HG02884 (cell line): ENCODE data around the gene MIB2.

Source experiments
- ATAC-seq: cut with Tn5 transposase; IDR thresholded peaks from one replicate; pipeline ENCODE4 v1.9.1; 2021; ENCODE audit warnings: mild to moderate bottlenecking, moderate library complexity; ENCODE audit not compliant: unreplicated experiment

The MIB2 gene

GRCh38 chr1:1598051-1598719 lies 17.1 kb upstream of the MIB2 start:
- no peak for ATAC-seq

- no peak for ATAC-seq
Measured at GRCh38 chr1:1598720-1599029, 16.6 kb upstream of the MIB2 start.

DNA sequence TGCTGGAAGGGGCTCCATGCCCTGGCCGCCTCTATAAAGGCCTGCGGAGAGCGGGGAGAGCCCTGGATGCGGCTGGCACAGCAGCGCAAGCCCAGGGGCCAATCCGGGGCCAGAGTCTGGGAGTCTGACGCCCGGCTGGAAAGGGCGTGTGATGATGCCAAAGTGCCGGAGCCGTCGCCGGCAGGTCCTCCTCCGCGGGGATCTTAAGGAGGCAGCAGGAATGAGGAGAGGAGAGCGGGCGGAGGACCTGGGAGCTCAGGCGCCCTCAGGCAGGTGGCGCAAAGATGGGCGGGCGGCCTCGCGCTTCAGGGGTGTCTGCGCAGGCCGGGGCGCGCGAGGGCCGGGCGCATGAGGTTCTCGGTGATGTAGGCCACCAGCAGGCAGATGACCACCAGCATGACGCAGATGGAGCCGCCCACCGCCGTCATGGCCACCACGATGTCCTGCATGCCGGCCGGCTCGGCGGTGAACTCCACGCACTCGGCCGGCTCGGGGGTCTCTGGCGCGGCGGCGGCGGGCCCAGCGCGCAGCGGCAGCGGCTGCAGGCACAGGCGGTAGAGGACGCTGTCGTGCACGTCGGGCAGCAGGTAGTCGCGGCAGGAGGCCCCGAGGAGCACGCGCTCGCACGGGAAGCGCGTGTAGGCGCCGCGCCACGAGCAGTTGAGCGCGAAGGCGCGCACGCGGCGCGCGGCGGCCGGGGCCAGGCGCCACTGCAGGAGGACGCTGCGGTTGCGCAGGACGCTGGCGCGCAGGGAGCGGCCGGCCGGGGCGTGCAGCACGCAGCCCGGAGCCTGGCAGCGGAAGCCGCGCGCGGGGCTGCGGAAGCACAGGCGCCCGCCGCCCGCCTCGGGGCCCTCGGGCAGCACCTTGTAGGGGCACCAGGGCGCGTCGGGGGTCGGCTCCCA lies 16.0 kb upstream of the MIB2 start:
- ATAC-seq: no peak

DNA sequence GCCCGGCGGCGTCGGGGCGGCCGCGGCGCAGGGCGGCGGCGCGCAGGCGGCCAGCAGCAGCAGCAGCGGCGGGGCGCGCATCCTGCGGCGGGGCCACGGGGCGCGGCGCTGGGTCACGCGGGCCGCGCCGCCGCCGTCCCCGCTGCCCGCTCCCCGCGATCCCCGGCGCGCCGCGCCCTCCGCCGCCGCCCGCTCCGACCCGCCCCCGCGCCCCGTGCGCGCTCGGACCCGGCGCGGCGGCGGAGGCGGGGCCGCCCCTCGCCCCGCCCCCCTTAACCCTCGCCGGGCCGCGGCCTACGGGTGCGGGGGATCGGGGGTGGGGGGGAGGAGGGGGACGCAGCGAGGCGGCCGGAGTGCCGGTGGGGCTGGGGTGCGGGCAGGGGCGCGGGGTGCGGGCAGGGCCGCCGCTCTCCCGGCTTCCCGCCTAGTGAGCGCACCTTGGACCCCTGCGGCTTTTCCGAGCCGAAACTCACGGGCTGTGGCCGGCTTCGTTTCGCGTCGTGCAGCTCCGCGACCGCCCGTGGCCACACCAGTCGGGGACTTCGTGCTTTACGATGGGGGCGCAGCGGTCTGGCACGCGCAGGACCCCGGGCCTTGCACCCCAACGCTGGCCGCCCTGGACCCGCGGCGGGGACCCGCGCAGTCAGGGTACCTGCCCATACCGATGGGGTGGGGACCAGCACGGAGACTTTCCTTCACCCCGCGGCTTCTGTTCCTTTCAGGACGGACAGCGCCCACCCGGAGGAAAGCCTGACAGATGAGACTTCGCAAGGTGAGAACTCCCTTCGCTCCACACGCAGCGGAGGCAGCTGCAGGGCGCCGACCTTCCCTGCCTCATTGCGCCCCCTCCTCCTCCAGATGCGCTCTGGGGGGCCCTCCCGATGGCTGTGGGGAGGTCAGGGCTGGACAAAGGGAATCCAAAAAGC lies 15.1 kb upstream of the MIB2 start, which contains the start of gene FNDC10:
Gene FNDC10 (minus strand): TSS at position 201 of the 926 bp plus-strand sequence. CDS start 120 bp downstream, at position 81.
- no peak for ATAC-seq

GRCh38 chr1:1600861-1601563 lies 14.3 kb upstream of the MIB2 start:
- ATAC-seq: no peak

GRCh38 chr1:1601564-1602303 lies 13.6 kb upstream of the MIB2 start:
- no peak for ATAC-seq

- no peak for ATAC-seq
Measured at GRCh38 chr1:1602304-1602967, 12.9 kb upstream of the MIB2 start.

- ATAC-seq: no peak
Measured at GRCh38 chr1:1602968-1603506, 12.3 kb upstream of the MIB2 start.

DNA sequence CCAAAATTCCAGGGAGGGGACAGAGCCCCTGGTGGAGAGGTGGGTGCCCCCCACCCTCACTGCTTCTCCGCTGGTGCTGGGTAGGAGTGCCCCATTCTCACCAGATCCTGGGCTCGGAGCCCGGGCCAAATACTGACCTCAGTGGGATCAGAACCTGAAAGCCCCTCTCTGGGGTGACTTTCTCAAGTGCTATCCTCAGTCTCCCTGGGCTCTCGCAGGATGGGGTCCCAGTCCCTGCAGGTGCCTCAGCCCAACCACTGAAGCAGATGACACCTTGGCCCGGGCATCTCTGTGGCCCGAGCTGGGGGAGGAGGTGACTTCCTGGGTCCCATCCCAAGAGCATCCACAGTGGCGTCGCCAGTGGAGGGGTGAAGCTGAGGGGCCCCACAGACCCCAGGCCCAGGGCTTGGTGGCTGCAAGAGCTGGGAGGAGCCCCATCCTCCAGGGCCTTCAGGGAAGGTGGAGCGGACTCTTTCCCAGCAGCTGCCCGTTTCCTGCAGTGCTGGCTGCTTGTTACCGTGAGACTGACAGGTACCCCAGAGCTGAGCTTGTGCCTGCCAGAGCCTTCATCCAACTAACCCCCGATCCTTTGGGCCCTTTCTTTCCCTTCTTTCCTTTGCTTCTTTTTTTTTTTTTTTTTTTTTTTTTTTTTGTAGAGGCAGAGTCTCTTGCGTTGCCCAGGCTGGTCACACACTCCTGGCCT lies 11.5 kb upstream of the MIB2 start:
- no peak for ATAC-seq

DNA sequence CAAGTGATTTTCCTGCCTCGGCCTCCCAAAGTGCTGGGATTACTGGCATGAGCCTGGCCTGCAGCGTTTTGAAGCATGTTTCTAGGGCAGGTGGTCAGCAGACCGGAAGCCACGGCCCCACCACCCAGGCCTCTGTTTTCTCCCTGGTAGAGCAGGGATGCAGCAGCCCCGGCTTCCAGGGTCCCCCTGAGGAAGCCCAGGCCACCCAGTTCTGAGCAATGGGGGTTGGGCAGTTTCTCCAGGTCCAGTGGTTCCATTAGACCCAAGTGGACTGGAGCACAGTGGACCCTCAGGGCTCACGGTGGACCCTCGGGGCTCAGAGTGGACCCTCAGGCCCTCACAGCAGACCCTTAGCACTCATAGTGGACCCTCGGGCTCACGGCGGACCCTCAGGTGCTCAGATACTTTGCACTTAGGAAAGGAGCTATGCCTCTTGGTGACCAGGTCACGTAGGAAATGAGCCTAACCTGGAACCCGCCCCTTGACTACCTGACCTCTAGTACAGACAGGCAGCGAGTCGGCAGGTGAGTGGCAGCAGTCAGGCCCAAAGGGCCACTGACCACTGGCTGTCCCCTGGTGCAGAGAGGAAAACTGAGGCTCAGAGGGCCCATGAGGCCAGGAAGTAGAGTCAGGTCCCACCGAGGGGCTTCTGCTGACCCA lies 10.8 kb upstream of the MIB2 start:
- ATAC-seq: no peak

DNA sequence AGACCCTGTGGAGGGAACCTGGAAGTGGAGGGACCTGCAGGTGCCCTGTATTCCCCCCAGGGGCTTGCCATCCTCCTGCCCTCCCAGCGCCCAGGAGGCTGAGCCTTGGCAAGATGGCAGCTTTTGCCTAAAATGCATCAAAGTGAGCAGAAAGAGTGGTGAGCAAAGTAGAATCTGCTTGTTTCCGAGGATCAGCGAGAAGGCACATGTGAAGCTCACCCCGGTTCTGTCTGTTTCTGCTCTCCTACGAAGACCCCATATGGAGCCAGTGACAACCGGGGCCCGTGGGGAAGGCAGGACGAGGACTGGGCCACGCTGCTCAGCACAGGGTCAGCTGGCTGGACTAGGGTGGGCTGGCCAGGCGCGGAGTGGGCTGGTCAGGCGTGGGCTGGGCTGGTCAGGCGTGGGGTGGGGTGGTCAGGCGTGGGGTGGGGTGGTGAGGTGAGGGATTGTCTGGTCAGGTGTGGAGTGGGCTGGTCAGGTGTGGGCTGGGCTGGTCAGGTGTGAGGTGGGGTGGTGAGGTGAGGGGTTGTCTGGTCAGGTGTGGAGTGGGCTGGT lies 10.2 kb upstream of the MIB2 start:
- no peak for ATAC-seq

DNA sequence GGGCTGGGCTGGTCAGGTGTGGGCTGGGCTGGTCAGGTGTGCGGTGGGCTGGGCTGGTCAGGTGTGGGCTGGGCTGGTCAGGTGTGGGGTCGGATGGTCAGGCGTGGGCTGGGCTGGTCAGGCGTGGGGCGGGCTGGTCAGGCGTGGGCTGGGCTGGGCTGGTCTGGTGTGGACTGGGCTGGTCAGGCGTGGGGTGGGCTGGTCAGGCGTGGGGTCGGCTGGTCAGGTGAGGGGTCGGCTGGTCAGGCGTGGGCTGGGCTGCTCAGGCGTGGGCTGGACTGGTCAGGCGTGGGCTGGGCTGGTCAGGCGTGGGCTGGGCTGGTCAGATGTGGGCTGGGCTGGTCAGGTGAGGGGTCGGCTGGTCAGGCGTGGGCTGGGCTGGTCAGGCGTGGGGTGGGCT lies 9.6 kb upstream of the MIB2 start:
- ATAC-seq: no peak

GRCh38 chr1:1606232-1606631 lies 9.1 kb upstream of the MIB2 start:
- no peak for ATAC-seq

DNA sequence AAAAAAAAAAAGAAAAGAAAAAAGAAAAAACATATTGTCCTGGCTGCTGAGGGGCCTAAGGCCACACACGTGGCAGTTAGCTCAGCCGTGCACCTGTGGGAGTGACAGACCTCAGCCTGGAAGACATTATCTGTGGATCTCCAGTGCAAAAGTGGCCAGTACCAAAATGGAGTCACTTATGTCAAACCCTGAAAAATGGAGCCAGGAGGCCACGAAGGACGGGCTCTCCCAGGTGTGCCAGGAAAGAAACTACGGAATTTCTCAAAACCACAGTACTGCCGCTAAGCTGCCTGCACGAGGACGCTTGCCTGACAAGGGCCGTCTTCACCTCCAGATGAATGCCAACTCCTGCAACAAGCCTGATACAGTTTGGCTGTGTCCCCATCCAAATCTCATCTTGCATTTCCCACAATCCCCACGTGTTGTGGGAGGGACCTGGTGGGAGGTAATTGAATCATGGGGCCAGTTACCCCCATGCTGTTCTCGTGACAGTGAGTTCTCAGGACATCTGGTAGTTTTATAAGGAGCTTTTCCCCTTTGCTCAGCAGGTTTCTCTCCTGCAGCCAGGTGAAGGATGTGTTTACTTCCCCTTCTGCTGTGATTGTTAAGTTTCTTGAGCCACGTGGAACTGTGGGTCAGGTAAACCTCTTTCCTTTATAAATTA lies 5.3 kb upstream of the MIB2 start:
- no peak for ATAC-seq

DNA sequence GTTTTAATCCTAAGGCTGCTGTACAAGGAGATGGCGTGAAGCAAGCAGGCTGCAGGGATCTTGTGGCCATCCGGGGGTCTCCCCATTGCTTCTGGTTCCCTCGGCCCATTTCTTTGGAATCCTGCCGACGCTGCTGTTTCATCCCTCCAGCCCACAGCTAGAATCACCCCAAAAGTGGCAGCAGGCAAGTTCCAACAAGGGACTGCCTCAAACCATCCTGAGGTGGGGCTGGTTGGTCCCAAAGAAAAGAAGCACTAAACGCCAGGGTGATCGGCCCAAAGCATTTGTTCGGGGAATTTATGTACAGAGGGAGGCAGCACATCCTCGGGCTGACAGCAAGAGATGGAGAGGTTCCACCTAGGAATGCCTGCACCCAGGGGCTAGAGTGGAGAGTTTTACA lies 4.5 kb upstream of the MIB2 start:
- no peak for ATAC-seq

GRCh38 chr1:1612104-1612400 lies 3.2 kb upstream of the MIB2 start:
- ATAC-seq: no peak

GRCh38 chr1:1613509-1614082 lies 1.7 kb upstream of the MIB2 start:
- ATAC-seq: no peak
